ENCODE measurements around the gene CHPT1. TPM values are rescaled to one million over a fixed set of nuclear protein-coding genes. Genes with fewer than 3 reads are reported as not detected.

The CHPT1 gene
- total and polyA plus RNA-seq, 9 of the 15 experiments (the other 6 are each of a cell fraction or from before 2014, with no cell fraction given), result 15.3 to 210 (median 91.9) TPM

GRCh38 chr12:101696251-101697196, 916 bp upstream of the CHPT1 start (continued):
- TF ChIP-seq PBX2 (CRISPR knock-in tag; IDR thresholded peaks at IDR 0.05; ENCODE audit: low read depth) (no peak; the same call in 1 of the 2 replicates), PBX2 (tag; conservative IDR thresholded peaks at IDR 0.05; ENCODE audit: low read depth) (peak; percentile 95), ZNF561 (CRISPR knock-in tag; conservative IDR thresholded peaks at IDR 0.05) (no peak), EHMT2 (IDR thresholded peaks at IDR 0.05) (0 out of 2 replicates have a peak, but pooled peaks have one; percentile 16), HCFC1 (IDR thresholded peaks at IDR 0.05; ENCODE audit: low read depth, low read length) (no peak), ZNF12 (CRISPR knock-in tag; IDR thresholded peaks at IDR 0.05) (no peak), ZKSCAN3 (CRISPR knock-in tag; IDR thresholded peaks at IDR 0.05) (no peak), NFRKB (IDR thresholded peaks at IDR 0.05; ENCODE audit: low read depth) (no peak), SAFB (IDR thresholded peaks at IDR 0.05; ENCODE audit: borderline replicate concordance, low read depth, low read length) (no peak), ZNF165 (CRISPR knock-in tag; IDR thresholded peaks at IDR 0.05; ENCODE audit: borderline replicate concordance) (no peak), ILK (tag; IDR thresholded peaks at IDR 0.05; ENCODE audit: borderline replicate concordance, low read depth) (no peak), E2F3 (CRISPR knock-in tag; IDR thresholded peaks at IDR 0.05) (no peak), ZBTB43 (CRISPR knock-in tag; IDR thresholded peaks at IDR 0.05) (no peak), STAG1 (CRISPR knock-in tag; IDR thresholded peaks at IDR 0.05; ENCODE audit: borderline replicate concordance) (no peak), PTBP1 (IDR thresholded peaks at IDR 0.05; ENCODE audit: low read depth, low read length) (no peak), ZBTB34 (CRISPR knock-in tag; IDR thresholded peaks at IDR 0.05) (no peak)

All from K562 (cell line).